Parathyroid adenoma (tissue), 2 donors: Measurements from ENCODE around the gene RETREG1.

Experiments used
- H2AFZ ChIP-seq: fragments of 300-600 bp; sonication (generic); one replicate; pipeline ENCODE4 v1.7.0; 2017; ENCODE audit warnings: antibody characterized with exemption, mild to moderate bottlenecking
- H3K27ac ChIP-seq: fragments of 300-600 bp; sonication (generic); one replicate; pipeline ENCODE4 v1.7.0; 2017
- H3K27me3 ChIP-seq: fragments of 300-600 bp; sonication (generic); one replicate; pipeline ENCODE4 v1.7.0; 2017; ENCODE audit warnings: low read length; ENCODE audit not compliant: control insufficient read depth, insufficient read depth
- H3K36me3 ChIP-seq: fragments of 300-600 bp; sonication (generic); one replicate; pipeline ENCODE4 v1.7.0; 2017; ENCODE audit warnings: low read length; ENCODE audit not compliant: control insufficient read depth, insufficient read depth
- H3K4me1 ChIP-seq: fragments of 300-600 bp; sonication (generic); one replicate; pipeline ENCODE4 v1.7.0; 2017; ENCODE audit warnings: control low read depth
- H3K4me2 ChIP-seq: fragments of 300-600 bp; sonication (generic); one replicate; pipeline ENCODE4 v1.7.0; 2017; ENCODE audit warnings: low read length
- H3K4me3 ChIP-seq: fragments of 300-600 bp; sonication (generic); one replicate; pipeline ENCODE4 v1.7.0; 2017; ENCODE audit warnings: low read depth, low read length
- H3K79me2 ChIP-seq: fragments of 300-600 bp; sonication (generic); one replicate; pipeline ENCODE4 v1.7.0; 2017; ENCODE audit warnings: control low read depth
- H3K9ac ChIP-seq: fragments of 300-600 bp; sonication (generic); one replicate; pipeline ENCODE4 v1.7.0; 2017; ENCODE audit warnings: mild to moderate bottlenecking
- H3K9me3 ChIP-seq: fragments of 300-600 bp; sonication (generic); one replicate; pipeline ENCODE4 v1.7.0; 2017; ENCODE audit warnings: low read length; ENCODE audit not compliant: control insufficient read depth
- TF ChIP-seq, protein P1 (sequence below): fragments of 300-600 bp; sonication (generic); IDR thresholded peaks from one replicate; pipeline ENCODE4 v1.7.0; 2017; ENCODE audit warnings: antibody characterized with exemption, mild to moderate bottlenecking
- donor health status: primary hyperparathyroidism.

The RETREG1 gene

DNA sequence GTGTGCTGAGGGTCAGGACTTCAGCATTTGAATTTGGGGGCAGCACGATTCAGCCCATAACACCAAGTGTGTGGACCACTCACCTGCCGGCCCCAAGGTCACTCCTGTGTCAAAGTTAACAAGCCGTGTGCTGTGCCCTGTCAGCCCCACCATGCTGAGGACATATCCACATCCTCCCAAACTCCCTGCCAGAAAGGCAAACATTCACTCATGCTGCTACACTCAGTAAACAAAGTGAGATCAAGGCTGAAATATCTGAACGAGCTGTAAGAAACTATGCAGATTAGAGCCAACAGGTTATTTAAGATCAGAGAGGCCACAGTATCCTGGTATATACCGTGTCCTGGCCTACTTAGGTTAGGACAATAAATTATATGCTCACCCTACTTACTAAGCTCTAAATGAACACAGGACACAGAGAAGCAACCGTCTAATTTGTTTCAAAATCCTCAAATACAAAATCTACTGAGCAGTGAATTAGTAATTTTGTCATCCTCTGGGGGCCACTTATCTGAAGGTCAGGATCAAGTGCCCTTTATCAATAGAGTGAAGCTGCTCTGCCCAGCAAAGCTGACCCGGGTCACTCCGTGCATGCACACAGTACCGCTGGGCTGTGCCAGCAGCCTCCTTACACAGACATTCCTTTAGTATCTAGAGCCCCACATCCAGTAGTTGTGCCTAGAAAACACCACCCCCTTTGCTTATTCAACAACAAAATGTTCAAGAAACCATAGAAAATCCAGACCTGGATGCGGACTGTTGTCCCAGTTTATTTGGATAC lies 28.2 kb downstream of the RETREG1 start:
- Histone ChIP-seq H3K9me3 (no peaks in the 10 kb centered on the region), H3K27ac (peak overlapping the region; percentile 5), H3K36me3 (no peaks in the 10 kb centered on the region), H3K9ac (no peak overlapping the region), H3K4me1 (peaks cover 36% of the 10 kb centered on the region), H3K79me2 (peaks cover 13% of the 10 kb centered on the region), H2AFZ (no peak overlapping the region), H3K4me3 (no peak overlapping the region), H3K27me3 (no peaks in the 10 kb centered on the region), H3K4me2 (peak overlapping the region; percentile 31)
- TF ChIP-seq, protein P1, sequence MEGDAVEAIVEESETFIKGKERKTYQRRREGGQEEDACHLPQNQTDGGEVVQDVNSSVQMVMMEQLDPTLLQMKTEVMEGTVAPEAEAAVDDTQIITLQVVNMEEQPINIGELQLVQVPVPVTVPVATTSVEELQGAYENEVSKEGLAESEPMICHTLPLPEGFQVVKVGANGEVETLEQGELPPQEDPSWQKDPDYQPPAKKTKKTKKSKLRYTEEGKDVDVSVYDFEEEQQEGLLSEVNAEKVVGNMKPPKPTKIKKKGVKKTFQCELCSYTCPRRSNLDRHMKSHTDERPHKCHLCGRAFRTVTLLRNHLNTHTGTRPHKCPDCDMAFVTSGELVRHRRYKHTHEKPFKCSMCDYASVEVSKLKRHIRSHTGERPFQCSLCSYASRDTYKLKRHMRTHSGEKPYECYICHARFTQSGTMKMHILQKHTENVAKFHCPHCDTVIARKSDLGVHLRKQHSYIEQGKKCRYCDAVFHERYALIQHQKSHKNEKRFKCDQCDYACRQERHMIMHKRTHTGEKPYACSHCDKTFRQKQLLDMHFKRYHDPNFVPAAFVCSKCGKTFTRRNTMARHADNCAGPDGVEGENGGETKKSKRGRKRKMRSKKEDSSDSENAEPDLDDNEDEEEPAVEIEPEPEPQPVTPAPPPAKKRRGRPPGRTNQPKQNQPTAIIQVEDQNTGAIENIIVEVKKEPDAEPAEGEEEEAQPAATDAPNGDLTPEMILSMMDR, result no peak

DNA sequence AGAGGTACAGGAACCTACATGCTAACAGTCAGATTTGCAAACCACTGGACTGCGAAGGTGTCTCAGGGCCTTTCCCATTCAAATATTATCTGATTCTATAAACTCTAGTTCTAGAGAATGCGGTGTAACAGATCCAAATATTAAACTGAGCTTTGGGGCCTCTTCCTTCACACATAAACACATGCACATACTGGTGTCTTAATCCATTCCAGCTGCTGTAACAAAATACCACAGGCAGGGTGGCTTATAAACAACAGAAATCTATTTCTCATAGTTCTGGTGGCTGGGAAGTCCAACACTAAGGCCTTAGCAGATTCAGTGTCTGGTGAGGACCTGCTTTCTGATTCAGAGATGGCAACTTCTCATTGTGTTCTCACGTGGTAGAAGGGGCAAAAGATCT lies 30.2 kb downstream of the RETREG1 start:
- Histone ChIP-seq H3K36me3 (no peaks in the 10 kb centered on the region), H3K4me3 (no peak overlapping the region), H3K4me2 (no peak overlapping the region), H2AFZ (no peak overlapping the region), H3K27ac (no peak overlapping the region), H3K27me3 (no peaks in the 10 kb centered on the region), H3K79me2 (peaks cover 11% of the 10 kb centered on the region), H3K4me1 (peaks cover 28% of the 10 kb centered on the region), H3K9ac (no peak overlapping the region), H3K9me3 (no peaks in the 10 kb centered on the region)
- TF ChIP-seq, protein P1, result no peak

DNA sequence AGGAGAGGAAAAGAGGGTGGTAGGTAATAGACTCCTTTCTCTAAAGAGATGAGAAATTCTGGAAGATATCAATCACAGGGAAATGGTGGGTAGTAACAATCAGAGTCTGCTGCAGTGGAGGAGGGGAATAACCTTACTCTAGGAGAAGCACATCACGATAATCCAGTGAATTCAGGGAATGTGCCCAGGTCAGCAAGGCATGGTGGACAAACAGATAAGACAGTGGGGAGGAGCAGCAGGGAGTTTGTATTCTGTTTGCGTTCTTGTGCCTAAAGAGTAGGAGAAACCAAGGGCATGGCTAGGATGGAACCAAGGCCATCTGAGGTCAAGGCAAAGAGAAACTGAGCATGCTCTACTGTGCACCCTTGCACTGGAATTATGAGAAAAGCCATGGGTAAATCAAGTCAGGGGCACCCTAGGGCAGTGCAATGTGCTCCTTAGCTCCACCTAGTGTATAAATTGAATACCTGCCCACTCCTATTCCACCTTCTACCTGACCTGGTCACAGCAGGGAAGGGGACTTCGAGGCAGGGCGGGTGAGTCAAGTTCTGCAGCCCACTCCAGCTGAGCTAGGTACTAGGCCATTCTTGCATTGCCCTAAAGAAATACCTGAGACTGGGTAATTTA lies 31.6 kb downstream of the RETREG1 start:
- Histone ChIP-seq H3K9ac (no peak overlapping the region), H3K4me3 (no peak overlapping the region), H3K4me2 (peak overlapping the region; percentile 48), H3K4me1 (peaks cover 32% of the 10 kb centered on the region), H3K36me3 (no peaks in the 10 kb centered on the region), H2AFZ (no peak overlapping the region), H3K79me2 (peaks cover 8% of the 10 kb centered on the region), H3K27me3 (no peaks in the 10 kb centered on the region), H3K27ac (peak overlapping the region; percentile 13), H3K9me3 (no peaks in the 10 kb centered on the region)
- TF ChIP-seq, protein P1, result peak; percentile 22

DNA sequence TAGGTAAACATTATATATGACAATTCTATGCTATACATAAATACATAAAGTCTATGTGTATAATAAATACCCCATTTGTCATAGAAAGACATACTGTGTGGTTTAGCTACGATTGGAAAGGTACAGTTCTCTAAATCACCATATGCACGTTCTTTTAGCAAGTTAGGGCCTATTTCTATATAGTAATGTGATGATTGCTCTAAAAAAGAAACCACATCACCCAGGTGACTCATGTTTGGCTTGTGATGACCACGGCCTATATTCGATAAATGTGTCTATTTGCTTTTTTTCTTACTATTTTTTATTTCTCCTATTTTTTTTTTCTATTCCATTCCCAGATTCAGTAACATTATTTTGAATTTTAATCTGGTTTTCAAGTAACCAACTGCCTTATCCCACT lies 34.7 kb downstream of the RETREG1 start:
- Histone ChIP-seq H3K27ac (no peak overlapping the region), H3K4me1 (peaks cover 27% of the 10 kb centered on the region), H3K27me3 (no peaks in the 10 kb centered on the region), H3K79me2 (peaks cover 2% of the 10 kb centered on the region), H3K4me2 (no peak overlapping the region), H2AFZ (no peak overlapping the region), H3K9me3 (no peaks in the 10 kb centered on the region), H3K4me3 (no peak overlapping the region), H3K9ac (no peak overlapping the region), H3K36me3 (no peaks in the 10 kb centered on the region)
- TF ChIP-seq, protein P1, result no peak
